GM19035 (cell line): Measurements from ENCODE around the gene MRPS5.

Source experiments
- ATAC-seq: cut with Tn5 transposase; IDR thresholded peaks from one replicate; pipeline ENCODE4 v1.9.1; 2021; ENCODE audit not compliant: unreplicated experiment

Gene MRPS5

GRCh38 chr2:95061601-95062183 lies 59.9 kb downstream of the MRPS5 start:
- ATAC-seq = no peak

GRCh38 chr2:95061119-95061512 lies 60.5 kb downstream of the MRPS5 start:
- ATAC-seq = no peak

- no peak for ATAC-seq
Measured at GRCh38 chr2:95060446-95061118, 61.0 kb downstream of the MRPS5 start.

- no peak for ATAC-seq
Measured at GRCh38 chr2:95059656-95060370, 61.8 kb downstream of the MRPS5 start.

- no peak for ATAC-seq
Measured at GRCh38 chr2:95058989-95059641, 62.5 kb downstream of the MRPS5 start.

GRCh38 chr2:95058466-95058988 lies 63.1 kb downstream of the MRPS5 start:
- ATAC-seq = no peak

DNA sequence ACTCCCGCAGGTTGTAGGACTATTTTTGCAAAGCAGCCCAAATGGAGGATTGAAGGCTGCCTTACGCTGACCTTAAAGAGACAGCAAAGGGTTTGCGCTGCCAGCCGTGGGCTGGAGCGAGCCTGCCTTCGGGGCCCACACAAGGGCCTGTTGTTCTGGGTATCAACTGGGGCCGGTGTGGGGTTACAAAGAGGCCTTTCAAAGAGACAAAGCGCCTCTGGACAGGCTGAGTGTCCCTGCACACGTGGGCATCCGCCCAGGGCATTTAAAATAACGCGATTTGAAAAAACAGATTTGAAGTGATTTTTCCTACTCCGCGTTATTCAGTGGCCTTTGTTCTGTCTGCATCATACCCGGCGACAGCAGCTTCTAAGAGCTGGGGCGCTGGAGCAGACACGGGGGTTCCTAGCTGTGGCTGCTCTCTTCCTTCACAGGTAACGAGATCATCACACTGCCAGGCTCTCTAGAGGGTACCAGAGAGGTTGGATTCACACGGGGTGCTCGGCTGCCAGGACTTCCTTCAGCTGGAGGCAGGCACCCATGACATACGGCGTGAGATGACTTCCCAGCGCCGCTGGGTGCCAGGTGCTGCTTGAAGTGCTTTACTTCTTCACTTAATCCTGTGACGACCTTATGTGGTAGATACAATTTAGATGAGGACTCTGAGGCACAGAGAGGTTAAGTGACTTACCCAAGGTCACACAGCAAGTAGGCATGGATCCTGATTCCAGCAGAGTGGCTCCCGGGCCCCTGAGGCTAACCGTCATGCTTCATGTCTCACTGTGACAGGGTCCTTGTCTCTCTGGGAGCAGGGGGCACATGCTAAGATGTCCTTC lies 63.9 kb downstream of the MRPS5 start:
- ATAC-seq = no peak

GRCh38 chr2:95056461-95057459 lies 64.8 kb downstream of the MRPS5 start:
- ATAC-seq = no peak

- ATAC-seq = no peak
Measured at GRCh38 chr2:95056044-95056443, 65.6 kb downstream of the MRPS5 start.

GRCh38 chr2:95055262-95055661 lies 66.3 kb downstream of the MRPS5 start:
- ATAC-seq = no peak

GRCh38 chr2:95054016-95054415 lies 67.6 kb downstream of the MRPS5 start:
- no peak for ATAC-seq

GRCh38 chr2:95053543-95053942 lies 68.1 kb downstream of the MRPS5 start:
- ATAC-seq = no peak

GRCh38 chr2:95052804-95053479 lies 68.7 kb downstream of the MRPS5 start:
- ATAC-seq = no peak

DNA sequence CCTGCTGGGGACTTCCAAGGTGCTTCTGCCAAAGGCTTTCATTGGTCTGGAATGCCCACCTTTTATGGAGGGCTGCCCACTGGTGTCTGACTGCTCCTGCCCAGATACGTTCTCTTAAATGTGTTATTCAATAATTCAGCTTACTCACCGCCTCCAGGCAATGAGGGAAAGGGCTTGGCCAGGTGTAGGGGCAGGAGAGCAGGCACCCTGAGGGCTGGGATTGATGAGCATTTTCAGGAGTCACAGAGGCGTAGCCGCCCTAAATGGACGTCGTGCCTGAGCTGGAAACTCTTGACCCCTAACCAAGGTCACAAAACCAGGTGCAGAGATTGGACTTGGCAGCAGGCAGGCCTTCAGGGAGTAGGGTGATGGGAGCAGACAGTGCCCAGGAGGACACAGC lies 69.3 kb downstream of the MRPS5 start:
- ATAC-seq = no peak

DNA sequence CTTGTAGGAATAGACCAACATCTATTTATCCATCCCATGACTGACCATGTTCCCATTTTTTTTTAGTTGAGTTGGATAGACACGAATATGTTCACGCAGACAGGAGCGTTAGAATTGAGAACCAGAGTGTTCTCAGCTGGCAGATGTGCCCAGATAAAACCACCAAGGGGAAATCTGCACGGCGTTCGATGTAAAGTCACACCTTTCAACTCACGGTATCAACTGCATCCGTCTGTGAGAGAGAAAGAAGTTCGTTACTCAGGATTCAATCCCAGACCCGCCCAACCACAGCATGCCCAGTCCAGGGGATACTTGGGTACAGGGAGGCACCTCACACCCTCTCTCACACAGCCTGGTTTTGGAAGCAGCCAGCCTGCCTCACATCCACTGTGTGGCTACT lies 70.0 kb downstream of the MRPS5 start:
- no peak for ATAC-seq

DNA sequence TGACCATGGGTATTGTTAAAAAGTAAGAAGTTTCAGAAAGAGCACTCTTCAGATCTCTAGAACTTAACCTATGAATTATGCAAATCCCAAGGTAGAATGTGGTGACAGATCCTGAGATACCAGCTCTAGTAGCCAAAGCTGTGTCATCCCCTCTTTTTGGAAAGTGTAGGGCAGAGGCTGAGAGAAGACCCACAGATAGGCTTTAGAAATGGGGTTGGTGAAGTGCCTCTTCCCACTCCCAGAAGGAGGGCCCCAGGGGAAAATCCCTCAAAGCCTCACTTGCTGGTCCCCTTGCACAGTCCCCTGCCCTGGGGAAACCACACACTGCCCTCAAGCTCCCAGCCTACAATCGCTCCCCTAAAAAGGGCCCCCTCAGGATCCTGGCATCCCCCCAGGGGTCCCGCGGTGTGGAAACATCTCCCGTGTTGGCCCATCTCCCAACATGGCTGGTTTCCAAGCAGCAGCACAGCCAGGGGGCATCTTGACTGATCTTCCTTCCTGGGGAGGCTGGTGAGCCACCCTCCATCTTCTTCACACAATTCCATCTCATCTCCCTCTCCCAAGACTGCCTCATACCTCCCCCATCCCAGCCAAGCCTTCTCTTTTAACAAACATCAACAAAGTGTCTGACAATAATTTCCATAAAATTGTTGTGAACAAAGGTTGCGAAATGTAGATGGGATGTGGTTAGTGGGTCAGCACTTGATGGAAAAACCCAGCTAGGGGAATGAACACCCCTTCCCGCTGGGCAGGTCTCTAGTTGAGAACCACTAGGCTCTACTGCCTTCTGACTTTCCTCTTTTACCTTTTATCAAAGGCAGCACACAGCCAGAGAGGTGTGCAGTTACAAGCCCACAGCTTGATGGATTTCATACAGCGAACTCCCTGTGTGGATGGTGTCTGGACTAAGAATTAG lies 71.0 kb downstream of the MRPS5 start:
- ATAC-seq = no peak

DNA sequence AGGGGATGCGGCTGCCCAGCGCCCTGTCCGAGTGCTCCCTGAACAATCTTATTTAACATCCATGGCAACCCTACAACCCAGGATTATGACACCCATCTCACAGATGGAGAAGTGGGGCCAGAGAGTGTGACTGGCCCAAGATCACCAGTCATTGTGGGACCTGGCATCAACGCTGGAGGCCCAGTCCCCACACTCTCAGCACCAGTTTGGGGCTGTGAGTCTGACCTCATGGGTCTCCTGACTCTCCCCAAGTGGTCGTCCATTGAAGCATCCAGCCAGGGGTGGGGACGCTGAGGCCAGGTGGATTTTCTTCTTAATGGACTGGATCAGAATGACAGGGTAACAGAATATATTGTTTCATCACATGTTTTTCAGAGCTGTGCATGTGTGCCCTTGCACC lies 71.6 kb downstream of the MRPS5 start:
- no peak for ATAC-seq

GRCh38 chr2:95049683-95049955 lies 72.0 kb downstream of the MRPS5 start:
- no peak for ATAC-seq
